ENCODE results near the gene CFDP1.

Gene CFDP1

GRCh38 chr16:75298267-75298666 lies 135.0 kb downstream of the CFDP1 start:
- no peaks in the 10 kb centered on the region for H3K4me1 ChIP-seq (ENCODE audit: control insufficient read depth, low read length)
- no peaks in the 10 kb centered on the region for H3K9me2 ChIP-seq (replicated peaks; ENCODE audit: control insufficient read depth, low read length)
- no peak overlapping the region for H3K4me2 ChIP-seq (ENCODE audit: low read length)
- no peak overlapping the region for H3K27ac ChIP-seq (ENCODE audit: low read depth, low read length)
- no peaks in the 10 kb centered on the region for H4K20me1 ChIP-seq (ENCODE audit: control insufficient read depth, insufficient read depth, low read depth, low read length)
- no peaks in the 10 kb centered on the region for H3K9me3 ChIP-seq (ENCODE audit: control insufficient read depth, insufficient read depth, low read length)
- no peaks in the 10 kb centered on the region for H3K27me3 ChIP-seq (ENCODE audit: control insufficient read depth, low read length)
- H3K79me2 ChIP-seq (ENCODE audit: control insufficient read depth, low read length) = no peaks in the 10 kb centered on the region
- H3K4me3 ChIP-seq (ENCODE audit: low read length) = no peak overlapping the region
- TF ChIP-seq CTCF (IDR thresholded peaks at IDR 0.05; ENCODE audit: low read depth, low read length, poor library complexity, severe bottlenecking) (no peak), EZH2phosphoT487 (IDR thresholded peaks at IDR 0.05; ENCODE audit: borderline replicate concordance, low read length) (no peak)
- H3K36me3 ChIP-seq (ENCODE audit: control insufficient read depth, low read length) = no peaks in the 10 kb centered on the region
- no peaks in the 10 kb centered on the region for H3F3A ChIP-seq (ENCODE audit: control insufficient read depth, insufficient read depth)

GRCh38 chr16:75296606-75297005 lies 136.7 kb downstream of the CFDP1 start:
- H4K20me1 ChIP-seq (ENCODE audit: control insufficient read depth, insufficient read depth, low read depth, low read length) = no peaks in the 10 kb centered on the region
- H3K9me3 ChIP-seq (ENCODE audit: control insufficient read depth, insufficient read depth, low read length) = no peaks in the 10 kb centered on the region
- no peaks in the 10 kb centered on the region for H3F3A ChIP-seq (ENCODE audit: control insufficient read depth, insufficient read depth)
- H3K27ac ChIP-seq (ENCODE audit: low read depth, low read length) = no peak overlapping the region
- H3K27me3 ChIP-seq (ENCODE audit: control insufficient read depth, low read length) = no peaks in the 10 kb centered on the region
- no peak overlapping the region for H3K4me3 ChIP-seq (ENCODE audit: low read length)
- H3K79me2 ChIP-seq (ENCODE audit: control insufficient read depth, low read length) = no peaks in the 10 kb centered on the region
- TF ChIP-seq CTCF (IDR thresholded peaks at IDR 0.05; ENCODE audit: low read depth, low read length, poor library complexity, severe bottlenecking) = no peak
- no peak for TF ChIP-seq EZH2phosphoT487 (IDR thresholded peaks at IDR 0.05; ENCODE audit: borderline replicate concordance, low read length)
- H3K9me2 ChIP-seq (replicated peaks; ENCODE audit: control insufficient read depth, low read length) = no peaks in the 10 kb centered on the region
- H3K4me1 ChIP-seq (ENCODE audit: control insufficient read depth, low read length) = no peaks in the 10 kb centered on the region
- no peak overlapping the region for H3K4me2 ChIP-seq (ENCODE audit: low read length)
- H3K36me3 ChIP-seq (ENCODE audit: control insufficient read depth, low read length) = no peaks in the 10 kb centered on the region; the same call in 1 of the 2 replicates

- H3K4me1 ChIP-seq (ENCODE audit: control insufficient read depth, low read length) = no peaks in the 10 kb centered on the region
- H3F3A ChIP-seq (ENCODE audit: control insufficient read depth, insufficient read depth) = no peaks in the 10 kb centered on the region
- no peaks in the 10 kb centered on the region for H3K9me3 ChIP-seq (ENCODE audit: control insufficient read depth, insufficient read depth, low read length)
- no peak overlapping the region for H3K4me2 ChIP-seq (ENCODE audit: low read length)
- H3K27ac ChIP-seq (ENCODE audit: low read depth, low read length) = no peak overlapping the region
- no peaks in the 10 kb centered on the region; the same call in 1 of the 2 replicates for H3K36me3 ChIP-seq (ENCODE audit: control insufficient read depth, low read length)
- H3K27me3 ChIP-seq (ENCODE audit: control insufficient read depth, low read length) = no peaks in the 10 kb centered on the region
- H3K9me2 ChIP-seq (replicated peaks; ENCODE audit: control insufficient read depth, low read length) = no peaks in the 10 kb centered on the region
- TF ChIP-seq CTCF (IDR thresholded peaks at IDR 0.05; ENCODE audit: low read depth, low read length, poor library complexity, severe bottlenecking) (no peak), EZH2phosphoT487 (IDR thresholded peaks at IDR 0.05; ENCODE audit: borderline replicate concordance, low read length) (no peak)
- H3K4me3 ChIP-seq (ENCODE audit: low read length) = no peak overlapping the region
- no peaks in the 10 kb centered on the region for H3K79me2 ChIP-seq (ENCODE audit: control insufficient read depth, low read length)
- H4K20me1 ChIP-seq (ENCODE audit: control insufficient read depth, insufficient read depth, low read depth, low read length) = no peaks in the 10 kb centered on the region
Observed at GRCh38 chr16:75294773-75295459, 138.4 kb downstream of the CFDP1 start.

All from DOHH2 (cell line).